Fibroblast of peridontal ligament (primary cell): ENCODE data around the gene FAM171A1.
"Not testable (repeated sequence)": the region's sequence is repeated elsewhere in the genome, so short reads cannot be mapped to it uniquely, and the experiment has no call there.

ENCODE experiments used
- DNase-seq: peaks from one replicate; pipeline ENCODE4 v3.0.0-alpha.2; 2010; ENCODE audit errors: extremely low read depth

FAM171A1 gene

GRCh38 chr10:15290150-15290549, 80.9 kb downstream of the FAM171A1 start:
- DNase-seq = no peak

- DNase-seq = no peak
Observed at GRCh38 chr10:15280974-15281373, 90.1 kb downstream of the FAM171A1 start.

- DNase-seq = no peak
Observed at GRCh38 chr10:15280462-15280861, 90.6 kb downstream of the FAM171A1 start.

- DNase-seq = no peak
Observed at GRCh38 chr10:15279236-15279635, 91.9 kb downstream of the FAM171A1 start.

GRCh38 chr10:15278786-15279185, 92.3 kb downstream of the FAM171A1 start:
- no peak for DNase-seq

- not testable (repeated sequence) for DNase-seq
Observed at GRCh38 chr10:15276039-15276438, 95.0 kb downstream of the FAM171A1 start.

- not testable (repeated sequence) for DNase-seq
Observed at GRCh38 chr10:15269838-15270237, 101.3 kb downstream of the FAM171A1 start.

GRCh38 chr10:15267496-15267895, 103.6 kb downstream of the FAM171A1 start:
- no peak for DNase-seq

GRCh38 chr10:15266117-15266516, 105.0 kb downstream of the FAM171A1 start:
- DNase-seq = no peak

GRCh38 chr10:15265558-15265957, 105.5 kb downstream of the FAM171A1 start:
- no peak for DNase-seq

GRCh38 chr10:15265056-15265455, 106.0 kb downstream of the FAM171A1 start:
- DNase-seq = peak; percentile 8

GRCh38 chr10:15263657-15264323, 107.3 kb downstream of the FAM171A1 start:
- no peak for DNase-seq

- peak; percentile 59 for DNase-seq
Observed at GRCh38 chr10:15262036-15262713, 108.9 kb downstream of the FAM171A1 start.

GRCh38 chr10:15259136-15259535, 112.0 kb downstream of the FAM171A1 start:
- DNase-seq = no peak

- no peak for DNase-seq
Observed at GRCh38 chr10:15258255-15258654, 112.8 kb downstream of the FAM171A1 start.

GRCh38 chr10:15255961-15256360, 115.1 kb downstream of the FAM171A1 start:
- no peak for DNase-seq

GRCh38 chr10:15254808-15255648, 116.1 kb downstream of the FAM171A1 start:
- no peak for DNase-seq

- DNase-seq = no peak
Observed at GRCh38 chr10:15253951-15254807, 116.9 kb downstream of the FAM171A1 start.

GRCh38 chr10:15252396-15252795, 118.7 kb downstream of the FAM171A1 start:
- DNase-seq = no peak

- DNase-seq = no peak
Observed at GRCh38 chr10:15251791-15252380, 119.2 kb downstream of the FAM171A1 start.

- no peak for DNase-seq
Observed at GRCh38 chr10:15245530-15245929, 125.6 kb downstream of the FAM171A1 start.
